HepG2 (cell line): ENCODE data around the gene MAPRE3. TPM values are rescaled to one million over a fixed set of nuclear protein-coding genes. Genes with fewer than 3 reads are reported as not detected.
A peak's percentile ranks its signal among the peaks of the same experiment; 100 is the strongest.

ENCODE experiments used
- CBX1 ChIP-seq: IDR thresholded peaks from one replicate; pipeline ENCODE4 v1.6.1; 2016; ENCODE audit warnings: antibody characterized with exemption, low read depth
- CEBPG ChIP-seq: IDR thresholded peaks from 2 replicates; pipeline ENCODE4 v1.6.1; 2016
- GATA4 ChIP-seq: sonication (generic); IDR thresholded peaks from 2 replicates; pipeline ENCODE4 v1.6.1; 2016; ENCODE audit warnings: antibody characterized with exemption, low read depth, borderline replicate concordance
- HES4 ChIP-seq: sonication (generic); formaldehyde crosslinking; IDR thresholded peaks from 2 replicates; pipeline ENCODE4 v1.9.0; 2021; ENCODE audit warnings: mild to moderate bottlenecking, missing genetic modification reagents, borderline replicate concordance
- HHEX ChIP-seq: IDR thresholded peaks from 2 replicates; pipeline ENCODE4 v1.6.1; 2016; ENCODE audit warnings: control low read depth
- KDM5A ChIP-seq: fragments of 200-600 bp; sonication (generic); IDR thresholded peaks from 2 replicates; pipeline ENCODE4 v1.7.0; 2018; ENCODE audit warnings: antibody characterized with exemption, mild to moderate bottlenecking, low read length, borderline replicate concordance
- MEF2D ChIP-seq: sonication (generic); formaldehyde crosslinking; IDR thresholded peaks from 2 replicates; pipeline ENCODE4 v1.5.1; 2020; ENCODE audit warnings: mild to moderate bottlenecking, missing genetic modification reagents
- NFYC ChIP-seq: IDR thresholded peaks from 2 replicates; pipeline ENCODE4 v1.6.1; 2016; ENCODE audit warnings: missing genetic modification reagents, missing compliant biosample characterization
- PRMT3 ChIP-seq: sonication (generic); formaldehyde crosslinking; IDR thresholded peaks from 2 replicates; pipeline ENCODE4 v1.8.1; 2022; ENCODE audit warnings: low read depth, mild to moderate bottlenecking, moderate library complexity, missing genetic modification reagents, borderline replicate concordance
- RAD51 ChIP-seq: fragments of 450-650 bp; IDR thresholded peaks from 2 replicates; pipeline ENCODE4 v1.6.1; 2016; ENCODE audit warnings: borderline replicate concordance
- ZBTB1 ChIP-seq: sonication (generic); formaldehyde crosslinking; IDR thresholded peaks from 2 replicates; pipeline ENCODE4 v1.4.0; 2020; ENCODE audit warnings: missing genetic modification reagents, borderline replicate concordance
- ZFP36L2 ChIP-seq: sonication (generic); formaldehyde crosslinking; IDR thresholded peaks from 2 replicates; pipeline ENCODE4 v1.4.0; 2020; ENCODE audit warnings: missing genetic modification reagents
- ZNF256 ChIP-seq: sonication (generic); formaldehyde crosslinking; conservative IDR thresholded peaks from 2 replicates; pipeline ENCODE4 v1.4.0; 2020; ENCODE audit warnings: missing genetic modification reagents
- ZNF282 ChIP-seq: fragments of 450-650 bp; IDR thresholded peaks from 2 replicates; pipeline ENCODE4 v1.6.1; 2018; ENCODE audit not compliant: partially characterized antibody
- ZNF33A ChIP-seq: sonication (generic); formaldehyde crosslinking; IDR thresholded peaks from 2 replicates; pipeline ENCODE4 v1.5.1; 2020; ENCODE audit warnings: missing genetic modification reagents, mild to moderate bottlenecking, moderate library complexity, borderline replicate concordance
- ZNF432 ChIP-seq: sonication (generic); formaldehyde crosslinking; IDR thresholded peaks from 2 replicates; pipeline ENCODE4 v1.5.0; 2020; ENCODE audit warnings: missing genetic modification reagents, mild to moderate bottlenecking, borderline replicate concordance
- ZNF7 ChIP-seq: IDR thresholded peaks from 2 replicates; pipeline ENCODE4 v1.6.1; 2016; ENCODE audit warnings: missing biosample characterization, missing genetic modification reagents
- ZNF775 ChIP-seq: sonication (generic); formaldehyde crosslinking; IDR thresholded peaks from 2 replicates; pipeline ENCODE4 v1.4.0; 2020; ENCODE audit warnings: missing genetic modification reagents, mild to moderate bottlenecking, moderate library complexity, borderline replicate concordance
- ZSCAN12 ChIP-seq: sonication (generic); formaldehyde crosslinking; IDR thresholded peaks from 2 replicates; pipeline ENCODE4 v1.9.0; 2021; ENCODE audit warnings: mild to moderate bottlenecking, missing genetic modification reagents
- polyA plus RNA-seq, 8 experiments: library from polyadenylated mRNA; depleted of rRNA in 3 of 8; stranded (reverse) in 7 of 8; unstranded in 1 of 8; fragments of >200 nt; fragmentation: Illumina TruSeq in 4 of 8; extraction: Trizol in 4 of 8; gene quantifications; 2 replicates each; pipeline versions ENCODE4 v1.2.1 to v1.2.3, GENCODE V29; 2011 to 2016; ENCODE audit warnings: low read depth in 4 of 8, missing spikeins in 1 of 8, mixed read lengths in 1 of 8; ENCODE audit not compliant: insufficient read depth in 1 of 8
- total RNA-seq, 5 experiments: library from RNA; depleted of rRNA; stranded (reverse); fragments of >200 nt; fragmentation: Illumina TruSeq; extraction: Trizol; gene quantifications; 2 replicates each; pipeline ENCODE4 v1.2.3, GENCODE V29; 2016; ENCODE audit warnings: low read depth in 1 of 5
- TF ChIP-seq, protein P1 (sequence below): sonication (generic); formaldehyde crosslinking; IDR thresholded peaks from 2 replicates; pipeline ENCODE4 v1.8.1; 2023; ENCODE audit warnings: mild to moderate bottlenecking, inconsistent platforms, moderate library complexity, missing genetic modification reagents, borderline replicate concordance
- TF ChIP-seq, protein P2 (sequence below): IDR thresholded peaks from 2 replicates; pipeline ENCODE4 v1.6.1; 2016; ENCODE audit warnings: low read depth, borderline replicate concordance
- TF ChIP-seq, protein P3 (sequence below), 2 experiments: IDR thresholded peaks; 2 replicates each; pipeline ENCODE4 v1.6.1; 2011 to 2012; ENCODE audit warnings: low read length in 2 of 2, borderline replicate concordance in 1 of 2, low read depth in 1 of 2, mild to moderate bottlenecking in 1 of 2, moderate library complexity in 1 of 2
- TF ChIP-seq, protein P4 (sequence below): sonication (generic); formaldehyde crosslinking; IDR thresholded peaks from 2 replicates; pipeline ENCODE4 v1.8.0; 2022; ENCODE audit warnings: low read depth, missing genetic modification reagents
- TF ChIP-seq, protein P5 (sequence below): sonication (generic); formaldehyde crosslinking; IDR thresholded peaks from 2 replicates; pipeline ENCODE4 v1.4.0; 2020; ENCODE audit warnings: mild to moderate bottlenecking, missing genetic modification reagents

MAPRE3 gene
- total and polyA plus RNA-seq, 2 of the 13 experiments (the other 11 are each of a cell fraction or from before 2014, with no cell fraction given) = 0.31 to 0.91 TPM

DNA sequence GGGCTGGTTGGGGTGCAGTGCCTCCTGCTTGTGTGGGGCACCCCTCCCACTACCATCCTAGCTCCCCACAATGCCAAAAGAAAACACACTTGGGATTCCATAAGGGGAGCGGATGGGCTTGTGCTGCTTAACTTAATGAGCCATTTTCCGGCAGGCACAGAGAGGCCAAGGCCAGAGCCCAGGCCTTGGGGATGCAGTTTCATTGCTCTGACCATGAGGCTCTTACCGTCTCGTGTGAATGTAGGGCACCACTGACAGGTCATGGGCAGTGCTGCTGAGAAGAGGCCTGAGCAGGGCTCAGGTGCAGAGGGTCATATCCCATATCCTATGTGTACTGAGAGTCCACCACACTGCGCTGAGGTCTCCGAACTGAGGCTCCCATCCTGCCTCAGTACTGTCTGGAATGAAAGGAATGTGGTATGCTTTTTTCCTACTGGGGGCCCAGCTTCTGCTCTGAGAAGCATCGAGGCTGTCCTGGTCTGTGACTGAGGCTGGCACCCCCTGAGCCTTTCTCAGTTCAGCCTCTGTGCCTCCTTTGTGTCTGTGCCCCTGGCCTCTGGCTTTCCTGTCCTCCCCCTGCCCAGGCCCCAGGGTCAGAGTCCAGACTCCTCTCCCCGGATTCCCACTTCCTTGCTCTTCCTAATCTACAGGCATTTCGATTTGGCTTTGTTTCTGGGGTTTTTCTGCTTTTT lies 45.2 kb upstream of the MAPRE3 start (continued):
- no peak for TF ChIP-seq ZNF775
- TF ChIP-seq, protein P1, sequence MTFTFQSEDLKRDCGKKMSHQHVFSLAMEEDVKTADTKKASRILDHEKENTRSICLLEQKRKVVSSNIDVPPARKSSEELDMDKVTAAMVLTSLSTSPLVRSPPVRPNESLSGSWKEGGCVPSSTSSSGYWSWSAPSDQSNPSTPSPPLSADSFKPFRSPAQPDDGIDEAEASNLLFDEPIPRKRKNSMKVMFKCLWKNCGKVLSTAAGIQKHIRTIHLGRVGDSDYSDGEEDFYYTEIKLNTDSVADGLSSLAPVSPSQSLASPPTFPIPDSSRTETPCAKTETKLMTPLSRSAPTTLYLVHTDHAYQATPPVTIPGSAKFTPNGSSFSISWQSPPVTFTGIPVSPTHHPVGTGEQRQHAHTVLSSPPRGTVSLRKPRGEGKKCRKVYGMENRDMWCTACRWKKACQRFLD = no peak
- TF ChIP-seq ZSCAN12 (CRISPR knock-in tag) = 0 out of 2 replicates have a peak, but pooled peaks have one; percentile 33
- TF ChIP-seq, protein P2, sequence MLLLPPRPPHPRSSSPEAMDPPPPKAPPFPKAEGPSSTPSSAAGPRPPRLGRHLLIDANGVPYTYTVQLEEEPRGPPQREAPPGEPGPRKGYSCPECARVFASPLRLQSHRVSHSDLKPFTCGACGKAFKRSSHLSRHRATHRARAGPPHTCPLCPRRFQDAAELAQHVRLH (CRISPR knock-in tag) = peak; percentile 72; the same call in 1 of the 2 replicates
- TF ChIP-seq ZNF256 = no peak
- TF ChIP-seq NFYC = peak; percentile 33; the same call in 1 of the 2 replicates
- TF ChIP-seq, protein P3, sequence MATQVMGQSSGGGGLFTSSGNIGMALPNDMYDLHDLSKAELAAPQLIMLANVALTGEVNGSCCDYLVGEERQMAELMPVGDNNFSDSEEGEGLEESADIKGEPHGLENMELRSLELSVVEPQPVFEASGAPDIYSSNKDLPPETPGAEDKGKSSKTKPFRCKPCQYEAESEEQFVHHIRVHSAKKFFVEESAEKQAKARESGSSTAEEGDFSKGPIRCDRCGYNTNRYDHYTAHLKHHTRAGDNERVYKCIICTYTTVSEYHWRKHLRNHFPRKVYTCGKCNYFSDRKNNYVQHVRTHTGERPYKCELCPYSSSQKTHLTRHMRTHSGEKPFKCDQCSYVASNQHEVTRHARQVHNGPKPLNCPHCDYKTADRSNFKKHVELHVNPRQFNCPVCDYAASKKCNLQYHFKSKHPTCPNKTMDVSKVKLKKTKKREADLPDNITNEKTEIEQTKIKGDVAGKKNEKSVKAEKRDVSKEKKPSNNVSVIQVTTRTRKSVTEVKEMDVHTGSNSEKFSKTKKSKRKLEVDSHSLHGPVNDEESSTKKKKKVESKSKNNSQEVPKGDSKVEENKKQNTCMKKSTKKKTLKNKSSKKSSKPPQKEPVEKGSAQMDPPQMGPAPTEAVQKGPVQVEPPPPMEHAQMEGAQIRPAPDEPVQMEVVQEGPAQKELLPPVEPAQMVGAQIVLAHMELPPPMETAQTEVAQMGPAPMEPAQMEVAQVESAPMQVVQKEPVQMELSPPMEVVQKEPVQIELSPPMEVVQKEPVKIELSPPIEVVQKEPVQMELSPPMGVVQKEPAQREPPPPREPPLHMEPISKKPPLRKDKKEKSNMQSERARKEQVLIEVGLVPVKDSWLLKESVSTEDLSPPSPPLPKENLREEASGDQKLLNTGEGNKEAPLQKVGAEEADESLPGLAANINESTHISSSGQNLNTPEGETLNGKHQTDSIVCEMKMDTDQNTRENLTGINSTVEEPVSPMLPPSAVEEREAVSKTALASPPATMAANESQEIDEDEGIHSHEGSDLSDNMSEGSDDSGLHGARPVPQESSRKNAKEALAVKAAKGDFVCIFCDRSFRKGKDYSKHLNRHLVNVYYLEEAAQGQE (IDR thresholded peaks at IDR 0.05; ENCODE audit: borderline replicate concordance in 1 of 2, low read depth in 1 of 2, low read length in 2 of 2) = peak in 1 of 2 experiments; percentile 63; a peak in 1 of 4 replicates
- TF ChIP-seq ZNF432 (CRISPR knock-in tag) = no peak
- TF ChIP-seq GATA4 = no peak
- TF ChIP-seq, protein P4, sequence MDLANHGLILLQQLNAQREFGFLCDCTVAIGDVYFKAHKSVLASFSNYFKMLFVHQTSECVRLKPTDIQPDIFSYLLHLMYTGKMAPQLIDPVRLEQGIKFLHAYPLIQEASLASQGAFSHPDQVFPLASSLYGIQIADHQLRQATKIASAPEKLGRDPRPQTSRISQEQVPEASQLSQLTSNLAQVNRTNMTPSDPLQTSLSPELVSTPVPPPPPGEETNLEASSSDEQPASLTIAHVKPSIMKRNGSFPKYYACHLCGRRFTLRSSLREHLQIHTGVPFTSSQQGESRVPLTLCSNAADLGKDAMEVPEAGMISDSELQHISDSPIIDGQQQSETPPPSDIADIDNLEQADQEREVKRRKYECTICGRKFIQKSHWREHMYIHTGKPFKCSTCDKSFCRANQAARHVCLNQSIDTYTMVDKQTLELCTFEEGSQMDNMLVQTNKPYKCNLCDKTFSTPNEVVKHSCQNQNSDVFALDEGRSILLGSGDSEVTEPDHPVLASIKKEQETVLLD = no peak
- peak; percentile 41; the same call in 1 of the 2 replicates for TF ChIP-seq MEF2D
- TF ChIP-seq KDM5A = no peak
- no peak for TF ChIP-seq RAD51
- no peak for TF ChIP-seq PRMT3 (CRISPR knock-in tag)
- TF ChIP-seq, protein P5, sequence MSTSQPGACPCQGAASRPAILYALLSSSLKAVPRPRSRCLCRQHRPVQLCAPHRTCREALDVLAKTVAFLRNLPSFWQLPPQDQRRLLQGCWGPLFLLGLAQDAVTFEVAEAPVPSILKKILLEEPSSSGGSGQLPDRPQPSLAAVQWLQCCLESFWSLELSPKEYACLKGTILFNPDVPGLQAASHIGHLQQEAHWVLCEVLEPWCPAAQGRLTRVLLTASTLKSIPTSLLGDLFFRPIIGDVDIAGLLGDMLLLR (CRISPR knock-in tag) = 0 out of 2 replicates have a peak, but pooled peaks have one; percentile 67
- TF ChIP-seq CEBPG (CRISPR knock-in tag) = no peak; the same call in 1 of the 2 replicates
- no peak for TF ChIP-seq HHEX (CRISPR knock-in tag)
- TF ChIP-seq ZNF282 = no peak
- TF ChIP-seq ZFP36L2 (CRISPR knock-in tag) = no peak
- no peak for TF ChIP-seq ZNF7 (CRISPR knock-in tag)
- TF ChIP-seq ZNF33A (CRISPR knock-in tag) = no peak
- peak; percentile 41 for TF ChIP-seq CBX1
- TF ChIP-seq ZBTB1 (CRISPR knock-in tag) = no peak
- TF ChIP-seq HES4 (CRISPR knock-in tag) = no peak
